NCI-H2107 treated with DMSO at 0.1 percent for 48 hours (cell line): ENCODE results near the gene RBP2.
A peak's percentile ranks its signal among the peaks of the same experiment; 100 is the strongest.
"Not testable (repeated sequence)": the region's sequence is repeated elsewhere in the genome, so short reads cannot be mapped to it uniquely, and the experiment has no call there.

Source experiments
- DNase-seq: peaks from one replicate; lab custom pipeline; 2025; ENCODE audit not compliant: unreplicated experiment; lab: John Stamatoyannopoulos, UW

The RBP2 gene

GRCh38 chr3:139444446-139444845, 31.9 kb downstream of the RBP2 start:
- no peak for DNase-seq

GRCh38 chr3:139443186-139443585, 33.1 kb downstream of the RBP2 start:
- no peak for DNase-seq

GRCh38 chr3:139441656-139442055, 34.7 kb downstream of the RBP2 start:
- DNase-seq: no peak

GRCh38 chr3:139440639-139441556, 35.4 kb downstream of the RBP2 start:
- DNase-seq: no peak

- no peak for DNase-seq
Measured at GRCh38 chr3:139439278-139439677, 37.0 kb downstream of the RBP2 start.

GRCh38 chr3:139434764-139435307, 41.5 kb downstream of the RBP2 start:
- DNase-seq: peak; percentile 75

GRCh38 chr3:139434228-139434627, 42.1 kb downstream of the RBP2 start:
- DNase-seq: no peak

GRCh38 chr3:139433089-139433488, 43.2 kb downstream of the RBP2 start:
- no peak for DNase-seq

- no peak for DNase-seq
Measured at GRCh38 chr3:139430493-139430892, 45.8 kb downstream of the RBP2 start.

- DNase-seq: peak; percentile 98
Measured at GRCh38 chr3:139427283-139428060, 48.8 kb downstream of the RBP2 start.

GRCh38 chr3:139425745-139426400, 50.4 kb downstream of the RBP2 start:
- DNase-seq: no peak

GRCh38 chr3:139423232-139423631, 53.1 kb downstream of the RBP2 start:
- DNase-seq: no peak

GRCh38 chr3:139421460-139421859, 54.9 kb downstream of the RBP2 start:
- no peak for DNase-seq

GRCh38 chr3:139421040-139421439, 55.3 kb downstream of the RBP2 start:
- no peak for DNase-seq

- DNase-seq: no peak
Measured at GRCh38 chr3:139418144-139418543, 58.2 kb downstream of the RBP2 start.

- DNase-seq: no peak
Measured at GRCh38 chr3:139416275-139416674, 60.0 kb downstream of the RBP2 start.

GRCh38 chr3:139414608-139415224, 61.6 kb downstream of the RBP2 start:
- no peak for DNase-seq

- DNase-seq: not testable (repeated sequence)
Measured at GRCh38 chr3:139412891-139413290, 63.4 kb downstream of the RBP2 start.
